ENCODE results near the gene SNX9. TPM values are rescaled to one million over a fixed set of nuclear protein-coding genes. Genes with fewer than 3 reads are reported as not detected.

SNX9 gene
- total RNA-seq, 1 experiment from 2014 or later: 24.8 TPM

DNA sequence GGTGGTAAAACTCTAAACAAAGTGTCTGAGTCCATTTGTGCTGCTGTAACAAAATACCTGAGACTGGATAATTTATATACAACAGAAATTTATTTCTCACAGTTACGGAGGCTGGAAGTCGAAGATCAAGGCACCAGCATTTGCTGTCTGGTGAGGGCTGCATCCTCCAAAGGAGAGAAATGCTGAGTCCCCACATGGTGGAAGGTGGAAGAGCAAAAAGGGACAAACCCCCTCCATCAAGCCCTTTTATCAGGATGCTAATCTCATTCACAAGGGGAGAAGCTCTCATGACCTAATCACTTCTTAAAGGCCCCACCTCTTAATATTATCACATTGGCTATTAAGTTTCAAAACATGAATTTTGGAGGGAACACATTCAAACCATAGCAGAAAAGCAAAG, 102.7 kb downstream of the SNX9 start:
- POLR2A ChIA-PET (ENCODE audit: low non-redundant PET): no interaction called here
- Histone ChIP-seq H3K4me3 (ENCODE audit: low read depth, low read length, poor library complexity, severe bottlenecking) (no peak overlapping the region), H3K27ac (ENCODE audit: low read depth, low read length, poor library complexity, severe bottlenecking) (no peak overlapping the region), H3K36me3 (ENCODE audit: insufficient read depth, low read length, poor library complexity, severe bottlenecking) (peaks cover 24% of the 10 kb centered on the region), H3K4me1 (ENCODE audit: insufficient read depth, low read length, poor library complexity, severe bottlenecking) (no peaks in the 10 kb centered on the region), H3K9me3 (ENCODE audit: low read depth, low read length, poor library complexity, severe bottlenecking) (no peaks in the 10 kb centered on the region), H3K27me3 (replicated peaks; ENCODE audit: insufficient read depth, low read depth, low read length, poor library complexity) (no peaks in the 10 kb centered on the region)
- intact Hi-C loops (cut with micrococcal nuclease; ENCODE audit: unreplicated experiment): no loop called here
- no peak for DNase-seq (ENCODE audit: low spot score)
- CTCF ChIA-PET: no interaction called here
- TF ChIP-seq, protein P1, sequence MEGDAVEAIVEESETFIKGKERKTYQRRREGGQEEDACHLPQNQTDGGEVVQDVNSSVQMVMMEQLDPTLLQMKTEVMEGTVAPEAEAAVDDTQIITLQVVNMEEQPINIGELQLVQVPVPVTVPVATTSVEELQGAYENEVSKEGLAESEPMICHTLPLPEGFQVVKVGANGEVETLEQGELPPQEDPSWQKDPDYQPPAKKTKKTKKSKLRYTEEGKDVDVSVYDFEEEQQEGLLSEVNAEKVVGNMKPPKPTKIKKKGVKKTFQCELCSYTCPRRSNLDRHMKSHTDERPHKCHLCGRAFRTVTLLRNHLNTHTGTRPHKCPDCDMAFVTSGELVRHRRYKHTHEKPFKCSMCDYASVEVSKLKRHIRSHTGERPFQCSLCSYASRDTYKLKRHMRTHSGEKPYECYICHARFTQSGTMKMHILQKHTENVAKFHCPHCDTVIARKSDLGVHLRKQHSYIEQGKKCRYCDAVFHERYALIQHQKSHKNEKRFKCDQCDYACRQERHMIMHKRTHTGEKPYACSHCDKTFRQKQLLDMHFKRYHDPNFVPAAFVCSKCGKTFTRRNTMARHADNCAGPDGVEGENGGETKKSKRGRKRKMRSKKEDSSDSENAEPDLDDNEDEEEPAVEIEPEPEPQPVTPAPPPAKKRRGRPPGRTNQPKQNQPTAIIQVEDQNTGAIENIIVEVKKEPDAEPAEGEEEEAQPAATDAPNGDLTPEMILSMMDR (conservative IDR thresholded peaks at IDR 0.05; ENCODE audit: low read depth, low read length): no peak
- no peak for TF ChIP-seq EZH2 (IDR thresholded peaks at IDR 0.05; ENCODE audit: borderline replicate concordance, low read depth, low read length, poor library complexity, severe bottlenecking)
- BruUV-seq (replicated peaks): no TSS peak

DNA sequence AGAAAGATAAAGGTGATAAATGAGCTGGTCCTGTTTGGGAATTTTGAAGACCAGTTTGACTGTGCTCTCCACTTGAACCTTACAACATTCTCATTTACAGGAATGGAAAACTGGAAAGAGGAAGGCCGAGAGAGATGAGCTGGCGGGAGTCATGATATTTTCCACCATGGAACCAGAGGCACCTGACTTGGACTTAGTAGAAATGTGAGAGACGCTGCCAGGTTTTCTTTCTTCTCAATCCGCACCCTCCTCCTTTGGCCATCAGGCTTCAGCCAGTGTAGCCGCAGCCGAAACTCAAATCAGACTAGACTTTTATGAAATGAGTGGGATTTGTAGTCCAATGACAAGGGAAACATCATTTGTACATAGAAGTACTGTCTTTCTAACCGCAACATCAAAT, 104.0 kb downstream of the SNX9 start:
- no peak for DNase-seq (ENCODE audit: low spot score)
- no TSS peak for BruUV-seq (replicated peaks)

DNA sequence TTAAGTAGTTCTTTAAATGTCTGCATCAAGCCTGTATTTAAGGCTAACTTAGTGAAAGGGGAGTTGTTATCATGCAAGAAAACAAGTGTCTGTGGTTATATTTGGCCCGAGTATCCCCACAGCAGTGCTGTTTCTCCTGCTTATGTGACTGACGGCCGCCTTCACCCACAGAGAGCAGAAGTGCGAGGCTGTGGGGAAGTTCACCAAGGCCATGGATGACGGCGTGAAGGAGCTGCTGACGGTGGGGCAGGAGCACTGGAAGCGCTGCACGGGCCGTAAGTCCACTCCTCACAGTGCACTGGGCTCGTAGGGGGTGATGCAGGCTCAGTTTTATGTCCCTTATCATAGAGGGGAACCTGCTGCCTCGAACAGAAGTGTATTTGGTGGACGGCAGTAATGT, 105.4 kb downstream of the SNX9 start:
- H3K9me3 ChIP-seq (ENCODE audit: low read depth, low read length, poor library complexity, severe bottlenecking): no peaks in the 10 kb centered on the region
- H3K27me3 ChIP-seq (replicated peaks; ENCODE audit: insufficient read depth, low read depth, low read length, poor library complexity): no peaks in the 10 kb centered on the region
- POLR2A ChIA-PET (ENCODE audit: low non-redundant PET): no interaction called here
- DNase-seq (ENCODE audit: low spot score): no peak
- intact Hi-C loops (cut with micrococcal nuclease; ENCODE audit: unreplicated experiment): no loop called here
- H3K4me3 ChIP-seq (ENCODE audit: low read depth, low read length, poor library complexity, severe bottlenecking): no peak overlapping the region
- H3K4me1 ChIP-seq (ENCODE audit: insufficient read depth, low read length, poor library complexity, severe bottlenecking): no peaks in the 10 kb centered on the region
- H3K36me3 ChIP-seq (ENCODE audit: insufficient read depth, low read length, poor library complexity, severe bottlenecking): peaks cover 19% of the 10 kb centered on the region
- TF ChIP-seq EZH2 (IDR thresholded peaks at IDR 0.05; ENCODE audit: borderline replicate concordance, low read depth, low read length, poor library complexity, severe bottlenecking): no peak
- TF ChIP-seq, protein P1 (conservative IDR thresholded peaks at IDR 0.05; ENCODE audit: low read depth, low read length): no peak
- H3K27ac ChIP-seq (ENCODE audit: low read depth, low read length, poor library complexity, severe bottlenecking): no peak overlapping the region
- BruUV-seq (replicated peaks): no TSS peak
- CTCF ChIA-PET: no interaction called here

More for the DNA sequence above, 104.0 kb downstream of the SNX9 start:
- Histone ChIP-seq H3K9me3 (ENCODE audit: low read depth, low read length, poor library complexity, severe bottlenecking) (no peaks in the 10 kb centered on the region), H3K4me1 (ENCODE audit: insufficient read depth, low read length, poor library complexity, severe bottlenecking) (no peaks in the 10 kb centered on the region), H3K36me3 (ENCODE audit: insufficient read depth, low read length, poor library complexity, severe bottlenecking) (peaks cover 25% of the 10 kb centered on the region), H3K27ac (ENCODE audit: low read depth, low read length, poor library complexity, severe bottlenecking) (no peak overlapping the region), H3K4me3 (ENCODE audit: low read depth, low read length, poor library complexity, severe bottlenecking) (no peak overlapping the region), H3K27me3 (replicated peaks; ENCODE audit: insufficient read depth, low read depth, low read length, poor library complexity) (no peaks in the 10 kb centered on the region)
- TF ChIP-seq, protein P1 (conservative IDR thresholded peaks at IDR 0.05; ENCODE audit: low read depth, low read length): no peak
- TF ChIP-seq EZH2 (IDR thresholded peaks at IDR 0.05; ENCODE audit: borderline replicate concordance, low read depth, low read length, poor library complexity, severe bottlenecking): no peak
- ChIA-PET POLR2A (ENCODE audit: low non-redundant PET) (no interaction called here), CTCF (no interaction called here)
- intact Hi-C loops (cut with micrococcal nuclease; ENCODE audit: unreplicated experiment): no loop called here
